Nephron (organoid): ENCODE measurements around the gene AGGF1.

ENCODE experiments used
- H3K27ac Mint-ChIP-seq, 3 experiments: 2 replicates each; pipeline ENCODE4 v1.8.0; 2020; ENCODE audit warnings: mixed read lengths in 3 of 3, mild to moderate bottlenecking in 2 of 3, moderate library complexity in 1 of 3
- H3K27me3 Mint-ChIP-seq: 2 replicates; pipeline ENCODE4 v1.8.0; 2021; ENCODE audit warnings: low read depth, mild to moderate bottlenecking, moderate library complexity, mixed read lengths
- H3K36me3 Mint-ChIP-seq: 2 replicates; pipeline ENCODE4 v1.8.0; 2020; ENCODE audit warnings: low read depth, mixed read lengths
- H3K4me1 Mint-ChIP-seq: 2 replicates; pipeline ENCODE4 v1.8.0; 2020; ENCODE audit warnings: mixed read lengths
- H3K4me3 Mint-ChIP-seq, 3 experiments: 2 replicates each; pipeline ENCODE4 v1.8.0; 2020; ENCODE audit warnings: mild to moderate bottlenecking in 3 of 3, mixed read lengths in 3 of 3, moderate library complexity in 2 of 3
- H3K9me3 Mint-ChIP-seq: 2 replicates; pipeline ENCODE4 v1.8.0; 2020; ENCODE audit warnings: mixed read lengths
- CTCF ChIP-seq, 3 experiments: fragments of 200-600 bp; sonication (generic); IDR thresholded peaks; one replicate each; pipeline ENCODE4 v1.5.0; 2021; ENCODE audit warnings: antibody characterized with exemption in 3 of 3; ENCODE audit not compliant: unreplicated experiment in 3 of 3

AGGF1 gene

GRCh38 chr5:77029376-77029885 lies 773 bp upstream of the AGGF1 start:
- TF ChIP-seq CTCF (IDR thresholded peaks at IDR 0.05; ENCODE audit: unreplicated experiment in 3 of 3), result no peak
- H3K4me3 Mint-ChIP-seq, result peak overlapping the region; percentile 85 to 88 (median 87)
- H3K9me3 Mint-ChIP-seq, result peaks cover 26% of the 10 kb centered on the region
- H3K36me3 Mint-ChIP-seq, result peaks cover 18% of the 10 kb centered on the region
- H3K27me3 Mint-ChIP-seq, result peaks cover 4% of the 10 kb centered on the region
- peak overlapping the region; percentile 79 to 95 (median 91) for H3K27ac Mint-ChIP-seq
- peaks cover 14% of the 10 kb centered on the region for H3K4me1 Mint-ChIP-seq

- H3K27ac Mint-ChIP-seq, result no peak overlapping the region
- peaks cover 20% of the 10 kb centered on the region for H3K9me3 Mint-ChIP-seq
- H3K4me3 Mint-ChIP-seq, result peak overlapping the region; percentile 85 to 88 (median 87)
- H3K4me1 Mint-ChIP-seq, result peaks cover 14% of the 10 kb centered on the region
- H3K27me3 Mint-ChIP-seq, result peaks cover 4% of the 10 kb centered on the region
- TF ChIP-seq CTCF (IDR thresholded peaks at IDR 0.05; ENCODE audit: unreplicated experiment in 3 of 3), result no peak
- peaks cover 41% of the 10 kb centered on the region for H3K36me3 Mint-ChIP-seq
These were observed 1.7 kb downstream of the AGGF1 start for GRCh38 chr5:77031891-77032290.

GRCh38 chr5:77032635-77033034 lies 2.4 kb downstream of the AGGF1 start:
- TF ChIP-seq CTCF (IDR thresholded peaks at IDR 0.05; ENCODE audit: unreplicated experiment in 3 of 3), result no peak

GRCh38 chr5:77033338-77033737 lies 3.1 kb downstream of the AGGF1 start:
- peaks cover 16% of the 10 kb centered on the region for H3K9me3 Mint-ChIP-seq
- peaks cover 47% of the 10 kb centered on the region for H3K36me3 Mint-ChIP-seq

More at GRCh38 chr5:77032635-77033034, 2.4 kb downstream of the AGGF1 start:
- Mint-ChIP-seq H3K4me1 (peaks cover 14% of the 10 kb centered on the region), H3K9me3 (peaks cover 20% of the 10 kb centered on the region), H3K27me3 (peaks cover 4% of the 10 kb centered on the region), H3K27ac (no peak overlapping the region), H3K36me3 (peaks cover 45% of the 10 kb centered on the region), H3K4me3 (peak overlapping the region; percentile 35 to 70 (median 58))

GRCh38 chr5:77035950-77036349 lies 5.7 kb downstream of the AGGF1 start:
- H3K27me3 Mint-ChIP-seq, result no peaks in the 10 kb centered on the region
- no peak overlapping the region for H3K4me3 Mint-ChIP-seq
- peaks cover 9% of the 10 kb centered on the region for H3K4me1 Mint-ChIP-seq
- TF ChIP-seq CTCF (IDR thresholded peaks at IDR 0.05; ENCODE audit: unreplicated experiment in 3 of 3), result no peak
- no peak overlapping the region for H3K27ac Mint-ChIP-seq
- H3K36me3 Mint-ChIP-seq, result peaks cover 58% of the 10 kb centered on the region
- peaks cover under 1% of the 10 kb centered on the region for H3K9me3 Mint-ChIP-seq

More at GRCh38 chr5:77033338-77033737, 3.1 kb downstream of the AGGF1 start:
- TF ChIP-seq CTCF (IDR thresholded peaks at IDR 0.05; ENCODE audit: unreplicated experiment in 3 of 3), result no peak
- Mint-ChIP-seq H3K27me3 (peaks cover 4% of the 10 kb centered on the region), H3K4me3 (peak overlapping the region; percentile 58 to 70 (median 67)), H3K27ac (peak overlapping the region in 1 of 3 experiments; percentile 48), H3K4me1 (peaks cover 14% of the 10 kb centered on the region)

- Mint-ChIP-seq H3K4me1 (no peaks in the 10 kb centered on the region), H3K9me3 (no peaks in the 10 kb centered on the region), H3K27me3 (no peaks in the 10 kb centered on the region), H3K27ac (no peak overlapping the region), H3K4me3 (no peak overlapping the region), H3K36me3 (peaks cover 58% of the 10 kb centered on the region)
- no peak for TF ChIP-seq CTCF (IDR thresholded peaks at IDR 0.05; ENCODE audit: unreplicated experiment in 3 of 3)
These were observed 16.3 kb downstream of the AGGF1 start for GRCh38 chr5:77046416-77047073.
